ENCODE results near the gene TTLL11.

TTLL11 gene

DNA sequence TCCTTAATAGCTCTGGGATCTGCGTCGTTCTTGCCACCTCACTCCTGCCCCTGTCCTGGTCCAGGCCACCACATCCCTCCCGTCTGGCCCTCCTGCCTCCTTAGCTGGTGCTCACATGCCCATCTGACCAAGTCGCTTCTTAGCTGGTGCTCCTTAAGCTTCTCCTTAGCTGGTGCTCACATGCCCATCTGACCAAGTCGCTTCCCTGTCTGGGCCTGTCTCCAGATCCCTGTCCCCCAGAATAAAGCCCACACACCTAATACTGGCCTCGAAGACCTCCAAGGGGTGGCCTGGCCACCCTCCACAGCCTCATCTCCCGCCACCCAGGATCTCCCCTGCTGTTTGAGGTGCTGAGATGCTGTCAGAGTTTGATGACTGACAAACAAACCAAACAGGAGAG is 31.4 kb upstream of the TTLL11 start:
- peaks cover 0 to 7% of the 10 kb centered on the region in 2 donors for H3K4me1 ChIP-seq (ENCODE audit: control insufficient read depth in 2 of 2, insufficient read depth in 2 of 2, low read length in 2 of 2)
- H3K27me3 ChIP-seq (ENCODE audit: control insufficient read depth in 2 of 2, insufficient read depth in 2 of 2, low read length in 2 of 2): peaks cover 14 to 17% of the 10 kb centered on the region in 2 donors
- H3K36me3 ChIP-seq (ENCODE audit: control insufficient read depth in 2 of 2, insufficient read depth in 2 of 2, low read length in 2 of 2): no peaks in the 10 kb centered on the region
- no peak overlapping the region for H3K9ac ChIP-seq (ENCODE audit: low read depth in 1 of 2, low read length in 2 of 2)
- H3K9me3 ChIP-seq (ENCODE audit: control insufficient read depth in 2 of 2, low read length in 2 of 2): no peaks in the 10 kb centered on the region
- H3K4me3 ChIP-seq (ENCODE audit: low read length in 2 of 2): no peak overlapping the region
- no peak overlapping the region for H3K27ac ChIP-seq (ENCODE audit: low read depth in 2 of 2, low read length in 2 of 2)

DNA sequence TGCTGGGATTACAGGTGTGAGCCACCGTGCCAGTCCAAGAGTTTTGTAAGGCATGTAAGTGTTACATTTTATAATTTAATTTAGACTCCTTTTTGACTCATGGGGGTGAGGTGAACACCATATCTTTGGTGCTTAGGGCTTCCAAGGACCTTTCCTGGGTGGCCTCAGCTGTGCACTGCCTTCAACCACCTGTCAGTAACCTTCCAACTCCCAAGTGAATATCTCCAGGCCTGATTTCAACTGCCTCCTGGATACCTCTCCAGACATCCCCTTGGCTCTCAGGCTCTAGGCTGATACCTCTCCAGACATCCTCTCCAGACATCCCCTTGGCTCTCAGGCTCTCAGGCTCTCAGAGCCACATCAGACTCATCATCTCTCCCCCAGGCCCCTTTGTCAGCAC is 30.9 kb upstream of the TTLL11 start:
- Histone ChIP-seq H3K9ac (ENCODE audit: low read depth in 1 of 2, low read length in 2 of 2) (no peak overlapping the region), H3K27me3 (ENCODE audit: control insufficient read depth in 2 of 2, insufficient read depth in 2 of 2, low read length in 2 of 2) (peaks cover 14 to 17% of the 10 kb centered on the region in 2 donors), H3K27ac (ENCODE audit: low read depth in 2 of 2, low read length in 2 of 2) (no peak overlapping the region), H3K4me3 (ENCODE audit: low read length in 2 of 2) (no peak overlapping the region), H3K4me1 (ENCODE audit: control insufficient read depth in 2 of 2, insufficient read depth in 2 of 2, low read length in 2 of 2) (peaks cover 0 to 7% of the 10 kb centered on the region in 2 donors), H3K36me3 (ENCODE audit: control insufficient read depth in 2 of 2, insufficient read depth in 2 of 2, low read length in 2 of 2) (no peaks in the 10 kb centered on the region), H3K9me3 (ENCODE audit: control insufficient read depth in 2 of 2, low read length in 2 of 2) (no peaks in the 10 kb centered on the region)

DNA sequence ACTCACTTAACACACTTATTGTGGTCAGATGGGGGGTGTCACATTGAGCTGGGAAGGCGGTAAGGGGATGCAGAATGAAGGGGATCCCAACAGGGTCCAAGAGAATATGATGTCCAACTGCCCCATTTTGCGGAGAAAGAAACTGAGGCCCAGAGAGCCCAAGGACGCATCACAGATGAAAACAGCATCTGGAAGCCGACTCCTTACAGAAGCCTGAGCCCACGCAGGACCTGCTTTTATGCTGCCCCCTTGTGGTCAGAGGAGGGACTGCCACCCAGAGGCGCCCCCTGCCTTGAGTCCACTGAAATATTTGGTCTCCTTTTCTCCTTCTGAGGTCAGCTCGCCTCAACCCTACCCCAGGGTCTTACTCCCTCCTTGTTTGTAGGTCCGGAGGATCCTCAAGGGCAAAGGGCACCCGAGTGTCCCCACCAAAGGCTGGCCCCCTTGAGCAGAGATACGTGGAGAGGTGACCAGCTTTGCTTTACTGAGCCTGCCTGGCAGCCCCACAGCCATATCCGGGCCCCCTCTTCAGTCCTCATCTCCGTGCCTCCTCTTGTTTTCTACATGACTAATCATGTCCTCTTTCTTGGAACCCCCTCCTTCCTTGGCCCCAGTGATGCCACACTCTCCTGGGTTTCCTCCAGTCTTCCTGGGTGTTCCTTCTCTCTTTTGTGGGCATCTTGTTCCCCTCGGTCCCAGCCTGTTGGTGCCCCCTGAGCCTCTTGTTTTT is 30.0 kb upstream of the TTLL11 start:
- Histone ChIP-seq H3K4me1 (ENCODE audit: control insufficient read depth in 2 of 2, insufficient read depth in 2 of 2, low read length in 2 of 2) (peaks cover 0 to 7% of the 10 kb centered on the region in 2 donors), H3K9ac (ENCODE audit: low read depth in 1 of 2, low read length in 2 of 2) (no peak overlapping the region), H3K36me3 (ENCODE audit: control insufficient read depth in 2 of 2, insufficient read depth in 2 of 2, low read length in 2 of 2) (no peaks in the 10 kb centered on the region), H3K27me3 (ENCODE audit: control insufficient read depth in 2 of 2, insufficient read depth in 2 of 2, low read length in 2 of 2) (peaks cover 14 to 17% of the 10 kb centered on the region in 2 donors), H3K4me3 (ENCODE audit: low read length in 2 of 2) (no peak overlapping the region), H3K27ac (ENCODE audit: low read depth in 2 of 2, low read length in 2 of 2) (no peak overlapping the region), H3K9me3 (ENCODE audit: control insufficient read depth in 2 of 2, low read length in 2 of 2) (no peaks in the 10 kb centered on the region)

DNA sequence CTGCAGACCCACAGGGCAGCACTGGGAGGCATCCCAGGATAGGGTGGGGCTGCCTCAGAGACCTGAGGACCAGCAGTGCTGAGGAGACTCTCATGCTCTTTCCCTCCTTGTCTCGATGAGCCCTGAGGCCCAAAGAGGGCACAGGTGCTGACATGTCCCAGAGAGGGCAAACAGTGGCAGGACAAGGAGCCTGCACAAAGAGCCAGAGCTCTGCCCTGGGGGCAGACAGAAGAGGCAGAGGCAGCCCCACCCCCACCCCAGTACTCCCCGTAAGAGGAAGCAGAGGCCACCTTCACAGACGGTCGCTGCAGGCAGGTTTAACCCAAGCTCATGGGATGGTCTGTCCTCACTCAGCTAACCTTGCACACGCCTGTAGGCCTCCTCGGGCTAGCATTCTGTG is 29.4 kb upstream of the TTLL11 start:
- Histone ChIP-seq H3K4me1 (ENCODE audit: control insufficient read depth in 2 of 2, insufficient read depth in 2 of 2, low read length in 2 of 2) (peaks cover 0 to 7% of the 10 kb centered on the region in 2 donors), H3K27ac (ENCODE audit: low read depth in 2 of 2, low read length in 2 of 2) (no peak overlapping the region), H3K27me3 (ENCODE audit: control insufficient read depth in 2 of 2, insufficient read depth in 2 of 2, low read length in 2 of 2) (peaks cover 14 to 17% of the 10 kb centered on the region in 2 donors), H3K9ac (ENCODE audit: low read depth in 1 of 2, low read length in 2 of 2) (no peak overlapping the region), H3K36me3 (ENCODE audit: control insufficient read depth in 2 of 2, insufficient read depth in 2 of 2, low read length in 2 of 2) (no peaks in the 10 kb centered on the region), H3K9me3 (ENCODE audit: control insufficient read depth in 2 of 2, low read length in 2 of 2) (no peaks in the 10 kb centered on the region), H3K4me3 (ENCODE audit: low read length in 2 of 2) (no peak overlapping the region)

DNA sequence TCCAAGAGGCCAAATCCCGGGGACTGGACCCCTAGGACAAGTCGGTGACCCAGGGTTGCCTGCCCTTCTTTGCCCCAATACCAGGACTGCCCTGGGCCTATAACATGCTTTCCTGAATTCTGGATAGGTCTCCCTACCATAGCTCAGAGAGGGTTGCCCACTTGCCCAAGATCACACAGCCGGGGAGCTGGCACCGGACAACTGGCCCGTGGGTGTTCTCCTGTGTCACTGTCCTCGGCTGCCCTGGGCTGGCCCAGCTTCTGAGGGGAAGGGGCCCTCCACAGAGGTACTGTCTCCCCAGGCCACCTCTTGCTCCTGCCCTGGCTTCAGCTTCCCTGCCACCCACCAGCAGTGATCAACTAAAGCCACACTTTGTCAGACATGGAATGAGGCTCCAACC is 28.8 kb upstream of the TTLL11 start:
- Histone ChIP-seq H3K36me3 (ENCODE audit: control insufficient read depth in 2 of 2, insufficient read depth in 2 of 2, low read length in 2 of 2) (no peaks in the 10 kb centered on the region), H3K4me1 (ENCODE audit: control insufficient read depth in 2 of 2, insufficient read depth in 2 of 2, low read length in 2 of 2) (peaks cover 0 to 7% of the 10 kb centered on the region in 2 donors), H3K9ac (ENCODE audit: low read depth in 1 of 2, low read length in 2 of 2) (no peak overlapping the region), H3K4me3 (ENCODE audit: low read length in 2 of 2) (no peak overlapping the region), H3K27ac (ENCODE audit: low read depth in 2 of 2, low read length in 2 of 2) (no peak overlapping the region), H3K27me3 (ENCODE audit: control insufficient read depth in 2 of 2, insufficient read depth in 2 of 2, low read length in 2 of 2) (peaks cover 14% of the 10 kb centered on the region in 2 donors), H3K9me3 (ENCODE audit: control insufficient read depth in 2 of 2, low read length in 2 of 2) (no peaks in the 10 kb centered on the region)

DNA sequence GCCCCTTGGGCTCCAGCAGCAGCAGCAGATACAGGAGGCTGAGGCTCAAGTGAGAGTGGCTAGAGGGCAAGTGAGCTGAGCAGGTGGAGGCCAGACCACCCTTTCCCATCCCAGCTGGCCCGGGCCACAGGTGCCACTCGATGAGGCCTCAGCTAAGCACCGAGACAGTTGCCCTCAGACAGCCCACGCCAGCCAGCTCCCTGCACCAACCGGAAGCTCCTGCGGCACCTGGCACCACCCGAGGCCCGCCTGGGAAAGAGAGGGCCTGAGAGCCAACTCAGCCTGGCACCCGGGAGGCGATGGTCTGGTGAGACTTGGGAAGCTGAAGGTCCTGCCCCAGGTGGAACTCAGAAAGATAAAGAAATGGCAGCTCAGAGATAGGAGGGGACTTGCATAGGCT is 28.3 kb upstream of the TTLL11 start:
- Histone ChIP-seq H3K9ac (ENCODE audit: low read depth in 1 of 2, low read length in 2 of 2) (no peak overlapping the region), H3K36me3 (ENCODE audit: control insufficient read depth in 2 of 2, insufficient read depth in 2 of 2, low read length in 2 of 2) (no peaks in the 10 kb centered on the region), H3K4me1 (ENCODE audit: control insufficient read depth in 2 of 2, insufficient read depth in 2 of 2, low read length in 2 of 2) (peaks cover 0 to 5% of the 10 kb centered on the region in 2 donors), H3K27ac (ENCODE audit: low read depth in 2 of 2, low read length in 2 of 2) (no peak overlapping the region), H3K27me3 (ENCODE audit: control insufficient read depth in 2 of 2, insufficient read depth in 2 of 2, low read length in 2 of 2) (peaks cover 12% of the 10 kb centered on the region in 2 donors), H3K4me3 (ENCODE audit: low read length in 2 of 2) (no peak overlapping the region), H3K9me3 (ENCODE audit: control insufficient read depth in 2 of 2, low read length in 2 of 2) (no peaks in the 10 kb centered on the region)

DNA sequence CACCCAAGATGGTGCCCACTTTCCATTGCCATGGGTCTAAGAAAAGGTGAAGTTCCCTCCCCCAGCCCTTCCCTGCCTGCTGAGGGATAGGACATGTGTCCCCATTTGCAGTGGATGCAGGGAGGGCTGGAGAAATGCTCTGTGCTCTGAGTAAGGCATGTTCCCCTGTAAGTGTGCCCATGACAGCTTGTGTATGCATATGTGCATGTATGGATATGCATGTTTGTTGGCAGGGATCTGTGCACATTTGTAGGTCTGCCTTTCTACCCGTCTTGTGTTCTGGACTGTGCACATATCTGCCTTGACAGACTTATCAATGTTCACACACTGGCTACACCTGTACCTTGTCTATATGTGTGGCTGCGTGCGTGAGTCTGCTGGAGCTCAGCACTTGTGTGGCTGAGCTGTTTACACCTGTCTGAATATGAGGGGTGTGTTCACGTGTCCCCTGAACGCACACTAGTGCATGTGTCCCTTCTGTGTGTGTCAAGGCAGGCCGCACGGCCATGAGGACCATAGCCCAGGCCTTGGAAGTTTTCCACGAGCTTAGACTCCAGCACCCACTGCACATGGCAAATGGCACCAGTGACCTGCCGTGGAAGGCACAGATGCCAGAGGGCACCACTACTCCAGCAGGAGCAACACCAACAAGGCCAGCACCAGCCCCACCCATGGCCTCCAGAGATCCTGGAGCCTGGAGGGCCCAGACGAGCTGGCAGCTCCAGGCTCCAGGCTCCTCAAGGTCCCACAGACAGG is 27.4 kb upstream of the TTLL11 start:
- Histone ChIP-seq H3K27ac (ENCODE audit: low read depth in 2 of 2, low read length in 2 of 2) (no peak overlapping the region), H3K36me3 (ENCODE audit: control insufficient read depth in 2 of 2, insufficient read depth in 2 of 2, low read length in 2 of 2) (no peaks in the 10 kb centered on the region), H3K9me3 (ENCODE audit: control insufficient read depth in 2 of 2, low read length in 2 of 2) (no peaks in the 10 kb centered on the region), H3K4me3 (ENCODE audit: low read length in 2 of 2) (no peak overlapping the region), H3K27me3 (ENCODE audit: control insufficient read depth in 2 of 2, insufficient read depth in 2 of 2, low read length in 2 of 2) (peaks cover 3 to 8% of the 10 kb centered on the region in 2 donors), H3K9ac (ENCODE audit: low read depth in 1 of 2, low read length in 2 of 2) (no peak overlapping the region), H3K4me1 (ENCODE audit: control insufficient read depth in 2 of 2, insufficient read depth in 2 of 2, low read length in 2 of 2) (no peaks in the 10 kb centered on the region)

DNA sequence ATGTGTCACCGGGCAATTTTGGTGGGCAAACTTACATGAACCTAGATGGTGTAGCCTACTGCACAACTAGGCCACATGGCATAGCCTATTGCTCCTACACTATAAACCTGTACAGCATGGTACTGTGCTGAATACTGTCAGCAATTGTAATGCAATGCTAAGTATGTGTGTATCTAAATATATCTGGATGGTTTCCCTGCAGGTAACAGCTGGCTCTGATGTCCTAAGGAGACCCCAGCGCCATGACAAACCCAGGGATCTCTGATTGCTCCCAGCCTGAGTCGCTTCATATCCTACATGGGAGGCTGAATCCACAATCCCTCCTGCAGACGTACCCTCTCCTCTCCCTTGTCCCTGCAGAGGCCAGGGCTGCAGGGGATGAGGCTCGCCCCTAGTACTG is 26.6 kb upstream of the TTLL11 start:
- Histone ChIP-seq H3K4me3 (ENCODE audit: low read length in 2 of 2) (no peak overlapping the region), H3K27me3 (ENCODE audit: control insufficient read depth in 2 of 2, insufficient read depth in 2 of 2, low read length in 2 of 2) (peaks cover 0 to 7% of the 10 kb centered on the region in 2 donors), H3K9me3 (ENCODE audit: control insufficient read depth in 2 of 2, low read length in 2 of 2) (no peaks in the 10 kb centered on the region), H3K36me3 (ENCODE audit: control insufficient read depth in 2 of 2, insufficient read depth in 2 of 2, low read length in 2 of 2) (no peaks in the 10 kb centered on the region), H3K27ac (ENCODE audit: low read depth in 2 of 2, low read length in 2 of 2) (no peak overlapping the region), H3K9ac (ENCODE audit: low read depth in 1 of 2, low read length in 2 of 2) (no peak overlapping the region), H3K4me1 (ENCODE audit: control insufficient read depth in 2 of 2, insufficient read depth in 2 of 2, low read length in 2 of 2) (no peaks in the 10 kb centered on the region)

DNA sequence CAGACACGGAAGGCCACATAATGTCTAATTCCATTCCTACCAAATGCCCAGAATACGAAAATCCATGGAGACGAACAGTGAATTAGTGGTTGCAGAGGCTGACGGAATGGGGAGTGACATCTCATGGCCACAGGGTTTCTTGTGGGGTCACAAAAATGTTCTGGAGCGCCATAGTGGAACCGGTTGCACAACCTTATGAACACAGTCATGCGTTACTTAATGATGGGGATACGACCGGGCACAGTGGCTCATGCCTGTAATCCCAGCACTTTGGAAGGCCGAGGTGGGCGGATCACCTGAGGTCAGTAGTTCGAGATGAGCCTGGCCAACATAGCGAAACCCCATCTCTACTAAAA is 26.0 kb upstream of the TTLL11 start:
- no peaks in the 10 kb centered on the region for H3K4me1 ChIP-seq (ENCODE audit: control insufficient read depth in 2 of 2, insufficient read depth in 2 of 2, low read length in 2 of 2)
- H3K27ac ChIP-seq (ENCODE audit: low read depth in 2 of 2, low read length in 2 of 2): no peak overlapping the region
- H3K27me3 ChIP-seq (ENCODE audit: control insufficient read depth in 2 of 2, insufficient read depth in 2 of 2, low read length in 2 of 2): peaks cover 0 to 11% of the 10 kb centered on the region in 2 donors
- no peak overlapping the region for H3K9ac ChIP-seq (ENCODE audit: low read depth in 1 of 2, low read length in 2 of 2)
- H3K9me3 ChIP-seq (ENCODE audit: control insufficient read depth in 2 of 2, low read length in 2 of 2): no peaks in the 10 kb centered on the region
- H3K4me3 ChIP-seq (ENCODE audit: low read length in 2 of 2): no peak overlapping the region
- no peaks in the 10 kb centered on the region for H3K36me3 ChIP-seq (ENCODE audit: control insufficient read depth in 2 of 2, insufficient read depth in 2 of 2, low read length in 2 of 2)

DNA sequence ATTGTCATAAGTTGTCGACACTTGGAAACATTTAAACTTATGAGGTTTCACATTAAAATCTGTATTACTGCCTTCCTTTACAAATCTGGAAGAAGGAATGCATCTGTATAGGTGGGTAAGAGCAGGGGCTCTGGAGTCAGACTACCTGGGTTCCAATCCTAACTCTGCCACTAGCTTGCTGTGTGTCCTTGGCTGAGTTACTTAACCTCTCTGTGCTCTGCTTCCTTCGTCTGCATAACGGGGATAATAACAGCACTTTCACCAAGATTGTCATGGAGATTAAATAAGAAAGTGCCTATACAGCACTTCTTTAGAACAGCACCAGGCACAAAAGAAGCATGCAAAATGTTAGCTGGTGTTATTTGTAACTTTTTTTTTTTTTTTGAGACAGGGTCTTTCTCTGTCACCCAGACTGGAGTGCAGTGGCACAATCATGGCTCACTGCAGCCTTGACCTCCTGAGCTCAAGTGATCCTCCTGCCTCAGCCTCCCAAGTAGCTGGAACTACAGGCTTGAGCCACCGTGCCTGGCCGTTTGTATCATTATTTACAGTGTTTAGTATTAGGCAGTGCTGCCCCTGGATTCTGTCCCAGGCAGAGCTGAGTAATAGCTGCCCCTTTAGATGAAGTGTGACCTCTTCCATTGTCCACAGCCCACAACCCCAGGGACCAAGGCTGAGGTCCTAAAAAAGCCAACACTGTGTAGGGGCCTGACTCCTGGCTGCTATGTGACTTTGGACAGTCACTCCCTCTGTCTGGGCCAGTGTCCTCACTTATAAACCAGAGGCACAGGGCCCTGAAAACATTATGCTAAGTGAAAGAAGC is 25.4 kb upstream of the TTLL11 start:
- Histone ChIP-seq H3K9ac (ENCODE audit: low read depth in 1 of 2, low read length in 2 of 2) (no peak overlapping the region), H3K27me3 (ENCODE audit: control insufficient read depth in 2 of 2, insufficient read depth in 2 of 2, low read length in 2 of 2) (peaks cover 0 to 11% of the 10 kb centered on the region in 2 donors), H3K27ac (ENCODE audit: low read depth in 2 of 2, low read length in 2 of 2) (no peak overlapping the region), H3K4me3 (ENCODE audit: low read length in 2 of 2) (no peak overlapping the region), H3K4me1 (ENCODE audit: control insufficient read depth in 2 of 2, insufficient read depth in 2 of 2, low read length in 2 of 2) (no peaks in the 10 kb centered on the region), H3K36me3 (ENCODE audit: control insufficient read depth in 2 of 2, insufficient read depth in 2 of 2, low read length in 2 of 2) (no peaks in the 10 kb centered on the region), H3K9me3 (ENCODE audit: control insufficient read depth in 2 of 2, low read length in 2 of 2) (no peaks in the 10 kb centered on the region)

All from mucosa of rectum (tissue), 2 donors.